ENCODE data around the gene SLC25A5. TPM values are rescaled to one million over a fixed set of nuclear protein-coding genes. Genes with fewer than 3 reads are reported as not detected.
"Not testable (repeated sequence)": the region's sequence is repeated elsewhere in the genome, so short reads cannot be mapped to it uniquely, and the experiment has no call there.

The SLC25A5 gene
- total RNA-seq, 3 donors from 2014 or later (not counting 1 experiment from before 2014, with no cell fraction given): 148 to 182 (median 162) TPM

DNA sequence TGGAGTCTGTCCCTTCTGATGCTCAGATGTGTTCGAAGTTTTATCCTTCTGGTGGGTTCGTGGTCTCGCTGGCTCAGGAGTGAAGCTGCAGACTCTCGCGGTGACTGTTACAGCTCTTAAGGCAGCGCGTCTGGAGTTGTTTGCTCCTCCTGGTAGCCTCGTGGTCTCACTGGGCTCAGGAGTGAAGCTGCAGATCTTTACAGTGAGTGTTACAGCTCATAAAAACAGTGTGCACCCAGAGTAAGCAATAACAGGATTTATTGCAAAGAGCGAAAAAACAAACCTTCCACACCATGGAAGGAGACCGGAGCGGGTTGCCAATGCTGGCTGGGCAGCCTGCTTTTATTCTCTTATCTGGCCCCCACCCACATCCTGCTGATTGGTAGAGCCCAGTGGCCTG lies 18.5 kb downstream of the SLC25A5 start:
- WGBS (ENCODE audit: insufficient coverage): 50% methylated on average over 7 of the region's 11 CpGs
- H3K27ac ChIP-seq (ENCODE audit: low read length): no peak overlapping the region
- intact Hi-C loops (cut with micrococcal nuclease): no loop called here
- DNase-seq: no peak
- peaks cover 0 to 9% of the 10 kb centered on the region in 2 donors for H3K4me1 Mint-ChIP-seq
- H3K27me3 Mint-ChIP-seq (ENCODE audit: low read depth in 2 of 2): no peaks in the 10 kb centered on the region
- peaks cover 13% of the 10 kb centered on the region for H3K4me1 ChIP-seq (ENCODE audit: control insufficient read depth, insufficient read depth, low read length)
- H3K36me3 Mint-ChIP-seq: no peaks in the 10 kb centered on the region
- no peak for ATAC-seq
- H3K4me3 Mint-ChIP-seq: no peak overlapping the region
- no peaks in the 10 kb centered on the region for H3K9me3 Mint-ChIP-seq
- H3K27ac Mint-ChIP-seq: no peak overlapping the region
- no peak for TF ChIP-seq CTCF (IDR thresholded peaks at IDR 0.05)
- H3K4me3 ChIP-seq (ENCODE audit: low read length): no peak overlapping the region
- H3K36me3 ChIP-seq (ENCODE audit: control insufficient read depth, insufficient read depth, low read length): no peaks in the 10 kb centered on the region
- H3K27me3 ChIP-seq (ENCODE audit: control insufficient read depth, insufficient read depth, low read length): no peaks in the 10 kb centered on the region
- H3K9me3 ChIP-seq (ENCODE audit: control insufficient read depth, insufficient read depth, low read length): no peaks in the 10 kb centered on the region

DNA sequence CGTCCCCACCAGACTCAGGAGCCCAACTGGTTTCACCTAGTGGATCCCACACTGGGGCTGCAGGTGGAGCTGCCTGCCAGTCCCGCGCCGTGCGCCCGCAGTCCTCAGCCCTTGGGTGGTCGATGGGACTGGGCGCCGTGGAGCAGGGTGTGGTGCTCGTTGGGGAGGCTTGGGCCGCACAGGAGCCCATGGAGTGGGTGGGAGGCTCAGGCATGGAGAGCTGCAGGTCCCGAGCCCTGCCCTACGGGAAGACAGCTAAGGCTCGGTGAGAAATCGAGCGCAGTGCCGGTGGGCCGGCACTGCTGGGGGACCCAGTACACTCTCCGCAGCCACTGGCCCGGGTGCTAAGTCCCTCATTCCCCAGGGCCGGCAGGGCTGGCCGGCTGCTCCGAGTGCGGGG lies 19.5 kb downstream of the SLC25A5 start:
- H3K9me3 ChIP-seq (ENCODE audit: control insufficient read depth, insufficient read depth, low read length); H3K27me3 Mint-ChIP-seq (ENCODE audit: low read depth in 2 of 2); H3K36me3 Mint-ChIP-seq; DNase-seq; H3K4me3 ChIP-seq (ENCODE audit: low read length); H3K9me3 Mint-ChIP-seq; H3K27me3 ChIP-seq (ENCODE audit: control insufficient read depth, insufficient read depth, low read length); ATAC-seq; H3K4me1 ChIP-seq (ENCODE audit: control insufficient read depth, insufficient read depth, low read length); H3K4me1 Mint-ChIP-seq; H3K27ac Mint-ChIP-seq; intact Hi-C loops (cut with micrococcal nuclease); H3K27ac ChIP-seq (ENCODE audit: low read length); H3K36me3 ChIP-seq (ENCODE audit: control insufficient read depth, insufficient read depth, low read length); H3K4me3 Mint-ChIP-seq: not testable (repeated sequence)
- WGBS (ENCODE audit: insufficient coverage): 97% methylated on average over 24 of the region's 24 CpGs

DNA sequence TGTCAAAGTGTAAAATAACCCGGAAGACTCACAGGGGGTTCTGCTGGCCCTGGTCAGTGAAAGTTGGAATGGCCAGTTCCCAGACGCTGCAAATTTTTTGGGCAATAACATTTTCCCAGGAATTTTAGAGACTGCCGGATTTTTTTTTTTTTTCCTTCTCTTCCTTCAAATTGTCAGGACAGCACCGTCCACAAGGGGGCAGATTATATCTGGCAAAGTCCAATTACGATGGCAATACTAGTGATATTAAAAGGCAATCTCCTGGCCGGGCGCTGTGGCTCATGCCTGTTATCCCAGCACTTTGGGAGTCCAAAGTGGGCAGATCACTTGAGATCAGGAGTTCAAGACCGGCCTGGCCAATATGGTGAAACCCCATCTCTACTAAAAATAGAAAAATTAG lies 20.5 kb downstream of the SLC25A5 start:
- ATAC-seq (peak in 2 of 3 donors; percentile 40 to 47), DNase-seq (peak in 1 of 2 donors; percentile 68)
- H3K9me3 Mint-ChIP-seq: no peaks in the 10 kb centered on the region
- no peaks in the 10 kb centered on the region for H3K36me3 Mint-ChIP-seq
- no peak overlapping the region for H3K4me3 Mint-ChIP-seq
- no peak overlapping the region for H3K27ac ChIP-seq (ENCODE audit: low read length)
- H3K27ac Mint-ChIP-seq: no peak overlapping the region
- no peaks in the 10 kb centered on the region for H3K36me3 ChIP-seq (ENCODE audit: control insufficient read depth, insufficient read depth, low read length)
- no peaks in the 10 kb centered on the region for H3K9me3 ChIP-seq (ENCODE audit: control insufficient read depth, insufficient read depth, low read length)
- WGBS (ENCODE audit: insufficient coverage): 23% methylated on average over 6 of the region's 8 CpGs
- no peaks in the 10 kb centered on the region for H3K27me3 ChIP-seq (ENCODE audit: control insufficient read depth, insufficient read depth, low read length)
- no peaks in the 10 kb centered on the region for H3K4me1 ChIP-seq (ENCODE audit: control insufficient read depth, insufficient read depth, low read length)
- H3K4me3 ChIP-seq (ENCODE audit: low read length): no peak overlapping the region
- TF ChIP-seq CTCF (IDR thresholded peaks at IDR 0.05): peak; percentile 48
- no peaks in the 10 kb centered on the region for H3K27me3 Mint-ChIP-seq (ENCODE audit: low read depth in 2 of 2)
- no peaks in the 10 kb centered on the region for H3K4me1 Mint-ChIP-seq
- intact Hi-C loops (cut with micrococcal nuclease): no loop called here

GRCh38 chrX:119489212-119490074 lies 21.2 kb downstream of the SLC25A5 start:
- H3K4me3 Mint-ChIP-seq: no peak overlapping the region
- WGBS (ENCODE audit: insufficient coverage): 80% methylated on average over 11 of the region's 13 CpGs
- Histone ChIP-seq H3K36me3 (ENCODE audit: control insufficient read depth, insufficient read depth, low read length) (no peaks in the 10 kb centered on the region), H3K27me3 (ENCODE audit: control insufficient read depth, insufficient read depth, low read length) (no peaks in the 10 kb centered on the region), H3K4me1 (ENCODE audit: control insufficient read depth, insufficient read depth, low read length) (no peaks in the 10 kb centered on the region), H3K9me3 (ENCODE audit: control insufficient read depth, insufficient read depth, low read length) (no peaks in the 10 kb centered on the region), H3K4me3 (ENCODE audit: low read length) (no peak overlapping the region), H3K27ac (ENCODE audit: low read length) (no peak overlapping the region)
- ATAC-seq (no peak), DNase-seq (no peak)
- H3K27me3 Mint-ChIP-seq (ENCODE audit: low read depth in 2 of 2): no peaks in the 10 kb centered on the region
- intact Hi-C loops (cut with micrococcal nuclease): no loop called here
- no peaks in the 10 kb centered on the region for H3K4me1 Mint-ChIP-seq
- no peaks in the 10 kb centered on the region for H3K36me3 Mint-ChIP-seq
- TF ChIP-seq CTCF (IDR thresholded peaks at IDR 0.05): no peak
- no peaks in the 10 kb centered on the region for H3K9me3 Mint-ChIP-seq
- no peak overlapping the region for H3K27ac Mint-ChIP-seq

All from natural killer cell (primary cell).